ENCODE data around the gene RIT2. TPM values are rescaled to one million over a fixed set of nuclear protein-coding genes. Genes with fewer than 3 reads are reported as not detected.

Gene RIT2
- total RNA-seq, 1 experiment from 2014 or later, result not detected

GRCh38 chr18:42915299-42915698 is 200.2 kb downstream of the RIT2 start:
- Mint-ChIP-seq H3K36me3 (ENCODE audit: insufficient read depth, unreplicated experiment) (no peaks in the 10 kb centered on the region), H3K27ac (ENCODE audit: unreplicated experiment) (no peak overlapping the region), H3K9me3 (ENCODE audit: low read depth, unreplicated experiment) (peaks cover 3% of the 10 kb centered on the region), H3K4me3 (ENCODE audit: low read depth, unreplicated experiment) (no peak overlapping the region), H3K27me3 (ENCODE audit: unreplicated experiment) (no peaks in the 10 kb centered on the region), H3K4me1 (ENCODE audit: low read depth, unreplicated experiment) (no peaks in the 10 kb centered on the region)
- no TSS peak for BruUV-seq (replicated peaks)
- intact Hi-C loops (cut with micrococcal nuclease; ENCODE audit: unreplicated experiment), result no loop called here
- DNase-seq, result no peak
- TF ChIP-seq, protein P1, sequence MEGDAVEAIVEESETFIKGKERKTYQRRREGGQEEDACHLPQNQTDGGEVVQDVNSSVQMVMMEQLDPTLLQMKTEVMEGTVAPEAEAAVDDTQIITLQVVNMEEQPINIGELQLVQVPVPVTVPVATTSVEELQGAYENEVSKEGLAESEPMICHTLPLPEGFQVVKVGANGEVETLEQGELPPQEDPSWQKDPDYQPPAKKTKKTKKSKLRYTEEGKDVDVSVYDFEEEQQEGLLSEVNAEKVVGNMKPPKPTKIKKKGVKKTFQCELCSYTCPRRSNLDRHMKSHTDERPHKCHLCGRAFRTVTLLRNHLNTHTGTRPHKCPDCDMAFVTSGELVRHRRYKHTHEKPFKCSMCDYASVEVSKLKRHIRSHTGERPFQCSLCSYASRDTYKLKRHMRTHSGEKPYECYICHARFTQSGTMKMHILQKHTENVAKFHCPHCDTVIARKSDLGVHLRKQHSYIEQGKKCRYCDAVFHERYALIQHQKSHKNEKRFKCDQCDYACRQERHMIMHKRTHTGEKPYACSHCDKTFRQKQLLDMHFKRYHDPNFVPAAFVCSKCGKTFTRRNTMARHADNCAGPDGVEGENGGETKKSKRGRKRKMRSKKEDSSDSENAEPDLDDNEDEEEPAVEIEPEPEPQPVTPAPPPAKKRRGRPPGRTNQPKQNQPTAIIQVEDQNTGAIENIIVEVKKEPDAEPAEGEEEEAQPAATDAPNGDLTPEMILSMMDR (IDR thresholded peaks at IDR 0.05; ENCODE audit: unreplicated experiment), result no peak
- CTCF ChIA-PET, result no interaction called here

DNA sequence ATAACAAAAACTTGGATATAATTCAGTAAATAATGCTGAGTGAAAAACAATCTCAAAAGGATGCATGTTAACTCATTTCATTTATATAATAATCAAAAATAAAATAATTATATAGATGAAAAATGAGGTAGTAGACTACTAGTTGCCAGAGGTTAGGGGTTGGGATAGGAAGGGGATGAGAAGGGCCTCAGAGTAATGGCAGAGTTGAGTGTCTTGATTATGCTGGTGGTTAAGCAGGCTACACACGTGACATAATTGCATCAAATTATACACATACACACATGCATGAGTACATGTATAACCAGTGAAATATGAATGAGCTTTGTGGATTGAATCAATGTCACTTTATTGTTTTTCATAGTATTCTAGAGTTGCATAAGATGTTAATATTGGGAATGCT is 201.0 kb downstream of the RIT2 start:
- H3K4me3 Mint-ChIP-seq (ENCODE audit: low read depth, unreplicated experiment), result no peak overlapping the region
- no peaks in the 10 kb centered on the region for H3K36me3 Mint-ChIP-seq (ENCODE audit: insufficient read depth, unreplicated experiment)
- intact Hi-C loops (cut with micrococcal nuclease; ENCODE audit: unreplicated experiment), result no loop called here

DNA sequence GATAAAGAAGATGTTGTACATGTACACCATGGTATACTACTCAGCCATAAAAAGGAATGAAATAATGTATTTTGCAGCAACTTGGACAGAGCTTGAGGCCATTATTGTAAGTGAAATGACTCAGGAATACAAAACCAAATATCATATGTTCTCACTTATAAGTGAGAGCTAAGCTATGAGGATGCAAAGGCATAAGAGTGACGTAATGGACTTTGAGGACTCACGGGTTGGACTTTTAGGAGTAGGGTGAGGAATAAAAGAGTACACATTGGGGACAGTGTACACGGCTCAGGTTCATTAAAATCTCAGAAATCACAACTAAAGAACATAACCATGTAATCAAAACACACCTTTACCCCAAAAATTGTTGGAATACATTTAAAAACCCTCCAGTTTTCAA is 206.4 kb downstream of the RIT2 start:
- no TSS peak for BruUV-seq (replicated peaks)
- DNase-seq, result no peak
- Mint-ChIP-seq H3K27me3 (ENCODE audit: unreplicated experiment) (no peaks in the 10 kb centered on the region), H3K4me3 (ENCODE audit: low read depth, unreplicated experiment) (no peak overlapping the region), H3K9me3 (ENCODE audit: low read depth, unreplicated experiment) (peaks cover 4% of the 10 kb centered on the region), H3K27ac (ENCODE audit: unreplicated experiment) (no peak overlapping the region), H3K4me1 (ENCODE audit: low read depth, unreplicated experiment) (no peaks in the 10 kb centered on the region), H3K36me3 (ENCODE audit: insufficient read depth, unreplicated experiment) (no peaks in the 10 kb centered on the region)
- intact Hi-C loops (cut with micrococcal nuclease; ENCODE audit: unreplicated experiment), result no loop called here
- CTCF ChIA-PET, result no interaction called here
- TF ChIP-seq, protein P1 (IDR thresholded peaks at IDR 0.05; ENCODE audit: unreplicated experiment), result no peak

More for the DNA sequence above, 201.0 kb downstream of the RIT2 start:
- no peak for DNase-seq
- H3K27me3 Mint-ChIP-seq (ENCODE audit: unreplicated experiment), result no peaks in the 10 kb centered on the region
- no peaks in the 10 kb centered on the region for H3K4me1 Mint-ChIP-seq (ENCODE audit: low read depth, unreplicated experiment)
- no TSS peak for BruUV-seq (replicated peaks)
- CTCF ChIA-PET, result no interaction called here
- TF ChIP-seq, protein P1 (IDR thresholded peaks at IDR 0.05; ENCODE audit: unreplicated experiment), result no peak
- peaks cover 4% of the 10 kb centered on the region for H3K9me3 Mint-ChIP-seq (ENCODE audit: low read depth, unreplicated experiment)
- no peak overlapping the region for H3K27ac Mint-ChIP-seq (ENCODE audit: unreplicated experiment)

DNA sequence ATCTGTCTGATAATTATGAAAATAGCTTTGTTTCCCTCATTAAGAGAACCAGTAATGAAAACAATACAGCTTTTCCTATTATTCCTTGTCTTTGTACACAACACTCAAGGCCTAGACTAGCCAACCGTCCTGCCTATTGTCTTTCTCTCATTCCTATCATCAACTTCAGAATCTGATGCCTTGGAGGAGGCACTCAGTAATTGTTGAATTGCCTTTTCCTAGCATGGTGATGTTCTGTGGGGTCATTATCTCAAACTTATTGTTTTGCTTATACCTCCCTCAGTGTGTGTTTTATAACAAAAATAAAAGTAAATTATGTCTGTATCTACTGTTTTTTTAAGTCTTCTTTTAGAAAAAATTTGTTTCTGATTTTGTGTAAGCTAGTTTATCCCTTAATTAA is 208.7 kb downstream of the RIT2 start:
- Mint-ChIP-seq H3K36me3 (ENCODE audit: insufficient read depth, unreplicated experiment) (no peaks in the 10 kb centered on the region), H3K27ac (ENCODE audit: unreplicated experiment) (no peak overlapping the region), H3K4me1 (ENCODE audit: low read depth, unreplicated experiment) (no peaks in the 10 kb centered on the region), H3K27me3 (ENCODE audit: unreplicated experiment) (no peaks in the 10 kb centered on the region), H3K4me3 (ENCODE audit: low read depth, unreplicated experiment) (no peak overlapping the region), H3K9me3 (ENCODE audit: low read depth, unreplicated experiment) (peaks cover 4% of the 10 kb centered on the region)
- CTCF ChIA-PET, result no interaction called here
- BruUV-seq (replicated peaks), result no TSS peak
- intact Hi-C loops (cut with micrococcal nuclease; ENCODE audit: unreplicated experiment), result no loop called here
- TF ChIP-seq, protein P1 (IDR thresholded peaks at IDR 0.05; ENCODE audit: unreplicated experiment), result no peak
- DNase-seq, result no peak
